Hematopoietic multipotent progenitor cell (in vitro differentiated cells): ENCODE results near the gene ARVCF. TPM values are rescaled to one million over a fixed set of nuclear protein-coding genes. Genes with fewer than 3 reads are reported as not detected.

ENCODE experiments used
- DNase-seq, 3 donors: peaks; one replicate each; pipeline ENCODE4 v3.0.0-alpha.2; 2011 to 2015; ENCODE audit warnings: low read depth in 2 of 3, low spot score in 2 of 3
- small RNA-seq: library from RNA; depleted of rRNA; stranded (forward); fragments of <200 nt; gene quantifications from one replicate; pipeline ENCODE3, GENCODE V24; 2012
- total RNA-seq: library from RNA; depleted of rRNA; stranded (reverse); fragments of >200 nt; gene quantifications from one replicate; pipeline ENCODE4 v1.2.3, GENCODE V29; 2012

The ARVCF gene
- total RNA-seq, 1 donor = 60.9 TPM

DNA sequence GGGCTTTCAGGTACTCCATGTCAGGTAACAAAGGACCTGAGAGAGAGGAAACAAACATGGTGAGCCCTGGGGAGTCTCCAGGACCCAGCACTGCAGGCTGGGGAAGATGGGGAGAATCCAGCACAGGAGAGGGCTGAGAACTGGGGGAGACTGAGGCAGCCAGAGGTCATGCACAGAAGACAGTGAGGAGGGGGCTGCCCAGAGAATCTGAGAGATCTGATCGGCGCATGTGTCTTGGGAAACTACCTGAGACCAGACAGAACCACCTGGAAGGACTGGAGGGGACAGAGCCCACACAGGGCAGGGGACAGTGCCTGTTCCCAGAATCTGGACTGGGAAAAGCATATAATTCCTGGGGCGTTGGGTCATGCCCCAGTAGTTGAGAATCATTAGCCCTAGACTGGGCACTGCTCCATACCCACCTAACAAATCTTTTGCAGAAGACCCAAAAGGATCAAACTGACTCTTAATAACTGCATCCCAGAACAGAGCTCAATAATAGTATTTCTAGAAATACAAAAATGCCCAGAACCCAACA lies 95.0 kb downstream of the ARVCF start:
- no peak for DNase-seq

Small RNA genes within 50 kb of the gene (small RNA-seq; reads per million reads assigned to genes)
- 229 reads per million, percentile 98 among the genes with 10 or more reads in this experiment for gene MIR185

Other genes starting within 250 kb of the ARVCF start
- 10.0 TPM for gene GNB1L, start 161.9 kb downstream of the ARVCF start, total RNA-seq
- gene RTL10, start 161.9 kb downstream of the ARVCF start, total RNA-seq = 22.9 TPM
- gene COMT, start 75.1 kb downstream of the ARVCF start, total RNA-seq = 416 TPM
- gene TXNRD2, start 75.0 kb downstream of the ARVCF start, total RNA-seq = 31.5 TPM
- gene TANGO2, start 4.3 kb upstream of the ARVCF start, total RNA-seq = 63.6 TPM
- gene DGCR8, start 63.4 kb upstream of the ARVCF start, total RNA-seq = 29.6 TPM
- 90.5 TPM for gene RANBP1, start 99.3 kb upstream of the ARVCF start, total RNA-seq
- gene TRMT2A, start 100.4 kb upstream of the ARVCF start, total RNA-seq = 87.0 TPM
- 29.6 TPM for gene ZDHHC8, start 115.0 kb upstream of the ARVCF start, total RNA-seq
- 1.6 TPM for gene CCDC188, start 134.2 kb upstream of the ARVCF start, total RNA-seq